Measurements from ENCODE around the gene ST3GAL4.

The ST3GAL4 gene

DNA sequence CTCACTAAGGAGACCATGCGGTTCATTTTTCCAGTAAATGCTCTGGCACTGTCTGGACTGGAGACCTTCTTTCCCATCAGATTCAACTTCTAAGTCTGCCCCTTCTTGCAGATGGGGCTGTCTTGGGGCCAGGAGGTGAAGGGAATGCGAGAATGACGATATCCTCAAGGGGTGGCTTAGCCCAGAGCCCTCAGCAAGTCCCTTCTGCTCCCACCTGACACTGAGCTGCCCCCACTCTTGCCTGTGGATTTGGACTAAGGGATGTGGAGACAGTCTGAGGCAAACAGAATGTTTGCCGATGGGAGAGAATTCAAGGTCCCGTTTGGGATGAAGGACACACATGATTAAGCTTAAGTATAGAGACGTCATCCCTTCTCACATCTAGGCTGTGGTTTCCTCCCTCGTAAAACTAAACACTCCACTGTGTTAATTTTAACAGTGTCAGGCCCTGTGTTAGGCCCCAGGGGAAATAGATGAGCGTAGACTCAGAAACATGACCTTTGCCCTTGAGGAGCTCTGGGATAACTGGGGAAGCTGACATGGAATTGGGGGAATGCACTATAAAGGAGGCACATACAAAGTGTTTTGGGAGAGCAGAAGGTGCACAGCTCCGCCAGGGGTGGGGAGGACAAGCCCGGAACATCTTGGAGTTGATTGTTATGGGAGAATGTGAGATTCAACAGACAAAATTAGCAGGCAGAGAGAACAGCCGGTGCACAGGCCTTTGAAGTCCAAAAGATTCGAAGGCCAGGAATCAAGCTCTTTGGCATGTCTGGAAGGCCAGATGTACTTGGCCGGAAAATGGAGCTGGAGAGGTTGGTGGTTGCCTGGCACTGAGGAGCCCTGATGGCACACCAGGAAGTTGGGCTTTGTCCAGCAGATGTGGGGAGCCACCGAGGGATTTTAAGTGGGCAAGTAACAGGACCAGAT lies 71.6 kb downstream of the ST3GAL4 start:
- TF ChIP-seq, protein P1, sequence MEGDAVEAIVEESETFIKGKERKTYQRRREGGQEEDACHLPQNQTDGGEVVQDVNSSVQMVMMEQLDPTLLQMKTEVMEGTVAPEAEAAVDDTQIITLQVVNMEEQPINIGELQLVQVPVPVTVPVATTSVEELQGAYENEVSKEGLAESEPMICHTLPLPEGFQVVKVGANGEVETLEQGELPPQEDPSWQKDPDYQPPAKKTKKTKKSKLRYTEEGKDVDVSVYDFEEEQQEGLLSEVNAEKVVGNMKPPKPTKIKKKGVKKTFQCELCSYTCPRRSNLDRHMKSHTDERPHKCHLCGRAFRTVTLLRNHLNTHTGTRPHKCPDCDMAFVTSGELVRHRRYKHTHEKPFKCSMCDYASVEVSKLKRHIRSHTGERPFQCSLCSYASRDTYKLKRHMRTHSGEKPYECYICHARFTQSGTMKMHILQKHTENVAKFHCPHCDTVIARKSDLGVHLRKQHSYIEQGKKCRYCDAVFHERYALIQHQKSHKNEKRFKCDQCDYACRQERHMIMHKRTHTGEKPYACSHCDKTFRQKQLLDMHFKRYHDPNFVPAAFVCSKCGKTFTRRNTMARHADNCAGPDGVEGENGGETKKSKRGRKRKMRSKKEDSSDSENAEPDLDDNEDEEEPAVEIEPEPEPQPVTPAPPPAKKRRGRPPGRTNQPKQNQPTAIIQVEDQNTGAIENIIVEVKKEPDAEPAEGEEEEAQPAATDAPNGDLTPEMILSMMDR (conservative IDR thresholded peaks at IDR 0.05; ENCODE audit: low read length), result no peak
- DNase-seq (ENCODE audit: low read depth), result no peak
- H3K4me3 ChIP-seq (ENCODE audit: low read length), result no peak overlapping the region

DNA sequence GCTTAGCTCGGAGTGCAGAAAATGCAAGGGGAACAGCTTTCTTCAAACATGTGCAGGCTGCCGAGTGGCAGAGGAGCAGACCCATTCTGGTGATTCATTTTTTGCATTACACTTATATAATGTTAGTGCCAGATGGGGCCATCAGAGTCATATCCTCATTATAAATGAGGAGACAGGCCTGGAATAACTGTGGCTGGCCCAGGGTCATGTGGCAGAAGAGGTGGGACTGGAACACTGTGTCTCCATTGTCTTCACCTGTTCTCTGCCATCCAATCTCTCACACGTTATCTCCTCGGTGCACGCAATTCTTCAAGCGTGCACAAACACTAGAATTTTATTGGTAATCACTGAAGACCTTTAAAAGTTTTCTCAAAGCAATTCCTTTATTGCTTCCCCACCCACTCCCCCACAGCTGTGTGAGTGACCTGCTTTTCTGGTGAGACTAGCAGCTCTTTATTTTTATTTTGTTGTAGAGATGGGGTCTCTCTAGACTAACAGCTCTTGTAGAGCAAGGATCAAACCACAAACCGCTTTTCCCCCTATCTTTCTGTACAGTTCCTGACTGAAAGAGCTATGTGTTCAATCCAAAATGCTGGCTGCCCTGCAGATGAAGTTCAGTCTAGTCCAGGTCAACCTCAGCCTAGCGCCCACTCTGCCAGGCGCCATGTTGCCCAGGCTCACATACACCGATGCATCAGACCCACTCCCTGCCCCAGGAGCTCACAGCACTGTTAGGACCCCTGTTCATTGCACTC lies 75.3 kb downstream of the ST3GAL4 start:
- TF ChIP-seq, protein P1 (conservative IDR thresholded peaks at IDR 0.05; ENCODE audit: low read length), result no peak
- no peak overlapping the region for H3K4me3 ChIP-seq (ENCODE audit: low read length)
- DNase-seq (ENCODE audit: low read depth), result no peak

DNA sequence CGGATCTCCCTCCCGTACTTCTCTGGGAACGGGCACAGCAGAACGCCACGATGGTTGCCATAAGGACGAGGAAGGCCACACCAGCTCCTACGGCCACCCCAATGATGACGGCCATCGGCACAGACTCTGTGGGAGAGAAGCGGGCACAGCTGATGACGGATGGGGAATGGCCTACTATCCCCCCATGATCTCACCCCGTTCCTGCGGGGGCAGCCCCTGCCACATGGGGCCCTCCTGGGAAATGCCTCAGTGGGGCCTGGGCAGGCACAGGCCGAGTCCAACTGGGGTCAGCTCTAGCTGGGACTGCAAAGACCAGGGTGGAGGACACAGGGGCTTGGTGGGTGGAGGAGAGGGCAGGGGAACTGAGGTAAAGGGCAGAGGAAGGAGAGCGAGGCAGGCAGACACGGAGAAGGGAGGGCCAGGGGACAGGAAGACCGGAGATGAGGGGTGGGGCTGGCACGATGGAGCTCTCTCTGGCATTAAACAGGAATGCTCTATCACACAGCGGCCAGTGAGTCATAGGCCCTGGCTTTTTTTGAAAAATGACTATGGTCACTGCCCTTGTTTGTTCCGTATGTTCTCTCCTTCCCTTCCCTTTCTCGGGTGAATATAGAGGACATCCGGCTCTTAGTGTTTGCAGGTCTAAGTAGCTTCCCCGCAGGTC lies 76.0 kb downstream of the ST3GAL4 start:
- TF ChIP-seq, protein P1 (conservative IDR thresholded peaks at IDR 0.05; ENCODE audit: low read length), result no peak
- no peak overlapping the region for H3K4me3 ChIP-seq (ENCODE audit: low read length)
- peak; percentile 88 for DNase-seq (ENCODE audit: low read depth)

DNA sequence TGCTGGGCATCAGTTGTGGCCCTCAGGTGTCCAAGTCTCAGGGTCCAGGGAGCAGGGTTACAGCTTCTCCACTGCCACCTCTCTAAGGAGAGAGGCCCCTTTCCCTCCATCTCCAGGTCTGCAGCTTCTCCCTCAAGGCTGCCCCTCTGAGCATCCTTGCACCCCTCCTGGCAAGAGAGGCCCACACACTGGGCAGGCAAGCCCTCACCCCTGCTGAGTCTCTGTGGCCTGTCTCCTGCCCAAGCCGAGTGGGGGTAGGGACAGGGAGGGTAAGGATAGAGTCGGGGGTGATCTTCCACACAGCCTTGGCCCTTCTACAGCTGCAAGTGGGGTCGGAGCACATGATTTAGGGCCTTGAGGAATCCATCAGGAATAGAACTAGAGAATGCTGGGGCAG lies 76.6 kb downstream of the ST3GAL4 start:
- no peak overlapping the region for H3K4me3 ChIP-seq (ENCODE audit: low read length)
- no peak for DNase-seq (ENCODE audit: low read depth)
- TF ChIP-seq, protein P1 (conservative IDR thresholded peaks at IDR 0.05; ENCODE audit: low read length), result no peak

DNA sequence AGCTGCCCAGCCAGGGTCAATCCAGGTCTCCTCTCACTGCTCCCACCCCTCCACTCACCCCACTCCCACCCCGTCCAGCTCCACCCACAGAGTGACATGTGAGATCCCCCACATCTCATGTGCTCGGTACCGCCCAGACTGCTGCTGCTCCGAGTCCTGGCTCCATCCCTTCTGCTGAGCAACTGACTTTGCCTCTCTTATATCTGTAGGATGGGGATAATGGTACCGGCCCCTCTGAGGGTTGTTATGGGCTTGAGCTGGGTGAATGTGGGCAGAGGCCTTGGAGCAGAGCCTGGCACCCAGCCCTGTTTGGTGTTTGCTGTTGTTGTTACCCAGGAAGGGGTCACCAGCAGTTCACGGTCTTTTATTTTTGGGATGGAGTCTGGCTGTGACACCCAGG lies 77.0 kb downstream of the ST3GAL4 start:
- TF ChIP-seq, protein P1 (conservative IDR thresholded peaks at IDR 0.05; ENCODE audit: low read length), result no peak
- no peak overlapping the region for H3K4me3 ChIP-seq (ENCODE audit: low read length)
- DNase-seq (ENCODE audit: low read depth), result no peak

DNA sequence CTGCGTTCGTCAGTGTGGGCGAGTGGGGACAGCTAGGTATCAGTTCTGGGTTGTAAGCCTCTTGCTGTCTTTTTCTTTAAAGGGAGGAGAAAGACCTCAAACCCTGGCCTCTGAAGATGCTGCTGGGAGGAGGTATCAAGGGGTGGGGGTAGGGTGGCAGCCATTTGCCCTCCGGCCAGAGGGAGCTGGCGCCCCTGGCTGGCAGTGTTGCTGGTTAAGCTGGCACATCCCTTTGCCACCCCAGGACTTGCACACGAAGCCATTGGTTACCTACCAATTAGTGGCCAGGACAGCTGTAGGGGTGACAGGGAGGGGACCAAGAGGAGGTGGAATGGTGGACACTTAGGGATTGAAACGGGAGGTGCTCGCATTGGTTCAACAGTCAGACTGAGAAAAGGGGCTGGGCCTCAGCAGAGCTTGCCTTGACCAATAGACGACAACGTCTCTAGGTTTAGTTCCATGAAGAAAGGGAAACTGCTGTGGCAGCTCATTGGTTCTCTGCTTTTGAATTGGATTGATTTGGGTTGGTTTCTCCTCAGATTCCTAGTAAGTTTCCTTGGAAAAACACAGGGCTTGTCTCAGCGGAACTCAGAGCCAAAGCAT lies 77.9 kb downstream of the ST3GAL4 start:
- TF ChIP-seq, protein P1 (conservative IDR thresholded peaks at IDR 0.05; ENCODE audit: low read length), result no peak
- DNase-seq (ENCODE audit: low read depth), result no peak
- H3K4me3 ChIP-seq (ENCODE audit: low read length), result no peak overlapping the region

All from AG10803 (cell line).